GM12892 (cell line): Measurements from ENCODE around the gene ATP8A2.

ENCODE experiments used
- POLR2A ChIP-seq: IDR thresholded peaks from 2 replicates; pipeline ENCODE4 v1.6.1; 2011; ENCODE audit warnings: low read depth, low read length, control low read depth
- TAF1 ChIP-seq: IDR thresholded peaks from 2 replicates; pipeline ENCODE4 v1.6.1; 2011; ENCODE audit warnings: low read depth, mild to moderate bottlenecking, control low read depth, low read length, borderline replicate concordance

GRCh38 chr13:25920931-25921330 is 549.2 kb downstream of the ATP8A2 start:
- TF ChIP-seq TAF1, result no peak
- TF ChIP-seq POLR2A, result no peak
